ENCODE measurements around the gene SMARCD1. TPM values are rescaled to one million over a fixed set of nuclear protein-coding genes. Genes with fewer than 3 reads are reported as not detected.

The SMARCD1 gene
- total RNA-seq, 1 experiment from 2014 or later, result 84.9 TPM

DNA sequence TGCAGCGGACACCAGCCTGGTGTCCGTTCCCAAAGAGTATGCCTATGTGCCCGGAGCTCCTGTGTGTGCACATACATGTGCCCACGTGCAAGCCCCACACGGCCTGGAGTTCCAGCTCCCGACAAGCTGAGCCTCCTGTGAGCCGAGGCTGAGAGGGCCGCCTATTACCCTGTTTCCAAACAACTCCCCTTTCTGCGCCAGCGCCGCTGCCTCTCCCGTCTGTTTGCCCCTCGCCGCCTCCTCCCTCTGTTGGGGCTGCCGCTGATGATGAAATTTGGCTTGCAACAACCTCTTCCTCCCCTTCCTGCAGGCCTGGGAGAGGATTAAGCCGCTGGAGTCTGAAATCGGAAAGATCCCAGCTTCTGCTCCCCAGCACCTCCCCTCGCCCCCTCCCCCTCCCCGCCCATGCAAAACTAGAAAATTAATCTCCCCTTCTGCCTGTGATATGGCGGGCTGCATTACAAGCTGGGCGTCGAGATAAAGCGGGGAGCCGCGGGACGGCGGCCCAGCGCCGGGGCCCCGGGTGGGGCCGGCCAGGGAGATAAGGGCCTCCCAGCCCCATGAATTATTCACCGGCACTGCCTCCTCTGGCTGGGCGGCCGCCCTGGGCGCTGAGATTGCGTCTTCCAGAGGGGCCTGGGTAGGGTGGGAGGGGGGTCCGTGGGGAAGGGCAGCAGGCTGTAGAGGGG is 34.6 kb upstream of the SMARCD1 start:
- BruUV-seq (replicated peaks), result no TSS peak
- POLR2A ChIA-PET, result interaction anchor here (0.6 kb wide), 1 partner anchor 21 kb away, joined by 9 read pairs; no protein-coding TSS in a partner anchor
- Histone ChIP-seq H3K27me3 (ENCODE audit: control insufficient read depth, insufficient read depth, low read length) (no peaks in the 10 kb centered on the region), H3K9me3 (ENCODE audit: control insufficient read depth, insufficient read depth, low read depth, low read length) (no peaks in the 10 kb centered on the region), H3K4me3 (ENCODE audit: low read depth in 2 of 2, low read length in 2 of 2) (no peak overlapping the region), H3K4me1 (ENCODE audit: control insufficient read depth, insufficient read depth, low read length) (no peaks in the 10 kb centered on the region; the same call in 1 of the 2 replicates), H3K36me3 (ENCODE audit: control insufficient read depth, insufficient read depth, low read length) (no peaks in the 10 kb centered on the region), H3K27ac (ENCODE audit: low read length) (no peak overlapping the region)
- ATAC-seq (no peak), DNase-seq (ENCODE audit: low read depth, low spot score) (no peak)
- TF ChIP-seq, protein P1, sequence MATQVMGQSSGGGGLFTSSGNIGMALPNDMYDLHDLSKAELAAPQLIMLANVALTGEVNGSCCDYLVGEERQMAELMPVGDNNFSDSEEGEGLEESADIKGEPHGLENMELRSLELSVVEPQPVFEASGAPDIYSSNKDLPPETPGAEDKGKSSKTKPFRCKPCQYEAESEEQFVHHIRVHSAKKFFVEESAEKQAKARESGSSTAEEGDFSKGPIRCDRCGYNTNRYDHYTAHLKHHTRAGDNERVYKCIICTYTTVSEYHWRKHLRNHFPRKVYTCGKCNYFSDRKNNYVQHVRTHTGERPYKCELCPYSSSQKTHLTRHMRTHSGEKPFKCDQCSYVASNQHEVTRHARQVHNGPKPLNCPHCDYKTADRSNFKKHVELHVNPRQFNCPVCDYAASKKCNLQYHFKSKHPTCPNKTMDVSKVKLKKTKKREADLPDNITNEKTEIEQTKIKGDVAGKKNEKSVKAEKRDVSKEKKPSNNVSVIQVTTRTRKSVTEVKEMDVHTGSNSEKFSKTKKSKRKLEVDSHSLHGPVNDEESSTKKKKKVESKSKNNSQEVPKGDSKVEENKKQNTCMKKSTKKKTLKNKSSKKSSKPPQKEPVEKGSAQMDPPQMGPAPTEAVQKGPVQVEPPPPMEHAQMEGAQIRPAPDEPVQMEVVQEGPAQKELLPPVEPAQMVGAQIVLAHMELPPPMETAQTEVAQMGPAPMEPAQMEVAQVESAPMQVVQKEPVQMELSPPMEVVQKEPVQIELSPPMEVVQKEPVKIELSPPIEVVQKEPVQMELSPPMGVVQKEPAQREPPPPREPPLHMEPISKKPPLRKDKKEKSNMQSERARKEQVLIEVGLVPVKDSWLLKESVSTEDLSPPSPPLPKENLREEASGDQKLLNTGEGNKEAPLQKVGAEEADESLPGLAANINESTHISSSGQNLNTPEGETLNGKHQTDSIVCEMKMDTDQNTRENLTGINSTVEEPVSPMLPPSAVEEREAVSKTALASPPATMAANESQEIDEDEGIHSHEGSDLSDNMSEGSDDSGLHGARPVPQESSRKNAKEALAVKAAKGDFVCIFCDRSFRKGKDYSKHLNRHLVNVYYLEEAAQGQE (IDR thresholded peaks at IDR 0.05; ENCODE audit: insufficient read depth in 1 of 2, low read depth in 2 of 2, low read length in 1 of 2), result no peak
- TF ChIP-seq POLR2AphosphoS5 (IDR thresholded peaks at IDR 0.05; ENCODE audit: low read depth, low read length), result no peak
- no peak for TF ChIP-seq TCF7L2 (IDR thresholded peaks at IDR 0.05; ENCODE audit: low read depth, low read length)
- TF ChIP-seq SIN3A (IDR thresholded peaks at IDR 0.05; ENCODE audit: borderline replicate concordance, insufficient read depth, low read depth, low read length), result no peak
- TF ChIP-seq, protein P2, sequence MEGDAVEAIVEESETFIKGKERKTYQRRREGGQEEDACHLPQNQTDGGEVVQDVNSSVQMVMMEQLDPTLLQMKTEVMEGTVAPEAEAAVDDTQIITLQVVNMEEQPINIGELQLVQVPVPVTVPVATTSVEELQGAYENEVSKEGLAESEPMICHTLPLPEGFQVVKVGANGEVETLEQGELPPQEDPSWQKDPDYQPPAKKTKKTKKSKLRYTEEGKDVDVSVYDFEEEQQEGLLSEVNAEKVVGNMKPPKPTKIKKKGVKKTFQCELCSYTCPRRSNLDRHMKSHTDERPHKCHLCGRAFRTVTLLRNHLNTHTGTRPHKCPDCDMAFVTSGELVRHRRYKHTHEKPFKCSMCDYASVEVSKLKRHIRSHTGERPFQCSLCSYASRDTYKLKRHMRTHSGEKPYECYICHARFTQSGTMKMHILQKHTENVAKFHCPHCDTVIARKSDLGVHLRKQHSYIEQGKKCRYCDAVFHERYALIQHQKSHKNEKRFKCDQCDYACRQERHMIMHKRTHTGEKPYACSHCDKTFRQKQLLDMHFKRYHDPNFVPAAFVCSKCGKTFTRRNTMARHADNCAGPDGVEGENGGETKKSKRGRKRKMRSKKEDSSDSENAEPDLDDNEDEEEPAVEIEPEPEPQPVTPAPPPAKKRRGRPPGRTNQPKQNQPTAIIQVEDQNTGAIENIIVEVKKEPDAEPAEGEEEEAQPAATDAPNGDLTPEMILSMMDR (IDR thresholded peaks at IDR 0.05), result no peak
- in situ Hi-C loops (cut with HindIII; ENCODE audit: low pct_unique_long_range_greater_than_20kb, low sequenced_read_pairs), result no loop called here
- CTCF ChIA-PET, result interaction anchor here (0.6 kb wide), 3 partner anchors 56 to 272 kb away, joined by 3 to 5 read pairs (median 5); no protein-coding TSS in a partner anchor
- intact Hi-C loops (cut with micrococcal nuclease; ENCODE audit: unreplicated experiment), result loop anchor here (10.0 kb wide), 1 partner anchor 186 kb away; no protein-coding TSS in a partner anchor

DNA sequence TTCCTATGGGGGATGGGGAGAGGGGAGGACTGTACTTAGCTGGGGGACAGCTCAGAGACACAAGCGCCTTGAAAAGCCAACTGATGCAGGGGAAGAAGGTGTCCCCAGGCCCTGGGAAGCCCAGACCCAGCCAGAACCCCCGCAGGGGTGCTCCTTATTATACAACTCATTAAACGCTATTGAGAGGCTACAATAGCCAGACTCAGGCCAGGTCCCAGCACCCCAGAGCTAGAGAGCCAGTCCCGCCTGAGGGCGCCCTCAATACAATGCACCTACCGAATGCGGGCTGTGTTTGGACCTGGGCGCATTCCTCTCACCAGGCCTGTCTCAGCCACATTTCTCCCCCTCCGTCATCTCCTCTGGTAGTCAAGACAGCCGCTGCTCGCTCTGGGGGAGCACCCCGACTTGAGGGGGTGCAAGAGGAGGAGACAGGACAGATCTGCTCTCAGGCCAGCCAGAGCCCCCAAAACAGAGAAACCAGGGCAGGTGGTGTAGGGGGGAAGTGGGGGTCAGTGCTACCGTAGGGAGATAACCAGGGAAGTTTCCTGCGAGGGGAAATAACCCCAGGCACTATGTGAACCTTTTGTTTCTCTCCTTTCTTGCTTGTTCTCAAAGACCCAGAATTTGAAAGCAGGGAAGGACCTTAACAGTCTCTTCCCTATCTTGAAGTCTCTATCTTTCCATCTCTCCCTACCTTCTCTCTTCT is 33.9 kb upstream of the SMARCD1 start:
- Histone ChIP-seq H3K36me3 (ENCODE audit: control insufficient read depth, insufficient read depth, low read length) (no peaks in the 10 kb centered on the region), H3K9me3 (ENCODE audit: control insufficient read depth, insufficient read depth, low read depth, low read length) (no peaks in the 10 kb centered on the region), H3K27me3 (ENCODE audit: control insufficient read depth, insufficient read depth, low read length) (no peaks in the 10 kb centered on the region), H3K4me1 (ENCODE audit: control insufficient read depth, insufficient read depth, low read length) (peaks cover 3% of the 10 kb centered on the region), H3K27ac (ENCODE audit: low read length) (no peak overlapping the region), H3K4me3 (ENCODE audit: low read depth in 2 of 2, low read length in 2 of 2) (no peak overlapping the region)
- no TSS peak for BruUV-seq (replicated peaks)
- no peak for DNase-seq (ENCODE audit: low read depth, low spot score)
- intact Hi-C loops (cut with micrococcal nuclease; ENCODE audit: unreplicated experiment) (loop anchor here (10.0 kb wide), 1 partner anchor 186 kb away; no protein-coding TSS in a partner anchor), in situ Hi-C loops (cut with HindIII; ENCODE audit: low pct_unique_long_range_greater_than_20kb, low sequenced_read_pairs) (no loop called here)
- TF ChIP-seq, protein P1 (IDR thresholded peaks at IDR 0.05; ENCODE audit: insufficient read depth in 1 of 2, low read depth in 2 of 2, low read length in 1 of 2), result no peak
- TF ChIP-seq, protein P2 (IDR thresholded peaks at IDR 0.05), result no peak
- TF ChIP-seq POLR2AphosphoS5 (IDR thresholded peaks at IDR 0.05; ENCODE audit: low read depth, low read length) (no peak), TCF7L2 (IDR thresholded peaks at IDR 0.05; ENCODE audit: low read depth, low read length) (no peak), SIN3A (IDR thresholded peaks at IDR 0.05; ENCODE audit: borderline replicate concordance, insufficient read depth, low read depth, low read length) (no peak)
- ChIA-PET POLR2A (no interaction called here), CTCF (interaction anchor here (0.6 kb wide), 1 partner anchor 124 kb away, joined by 3 read pairs; no protein-coding TSS in a partner anchor)
- ATAC-seq, result no peak

Data from Panc1 (cell line).